ENCODE results near the gene NKAIN2.

GRCh38 chr6:124432620-124433019 lies 629.0 kb downstream of the NKAIN2 start:
- TF ChIP-seq CTCF (tag by site-specific recombination; IDR thresholded peaks at IDR 0.05) = no peak
- TF ChIP-seq ZNF23 (tag by site-specific recombination; IDR thresholded peaks at IDR 0.05; ENCODE audit: borderline replicate concordance) = no peak
- TF ChIP-seq ZNF76 (tag by site-specific recombination; IDR thresholded peaks at IDR 0.05; ENCODE audit: borderline replicate concordance, low read depth) = no peak
- no peak for TF ChIP-seq MEIS1 (CRISPR knock-in tag; IDR thresholded peaks at IDR 0.05; ENCODE audit: borderline replicate concordance)
- no peak for TF ChIP-seq ZNF707 (tag by site-specific recombination; IDR thresholded peaks at IDR 0.05)
- no peak for TF ChIP-seq ZNF670 (tag by site-specific recombination; IDR thresholded peaks at IDR 0.05; ENCODE audit: low read depth)
- TF ChIP-seq ZNF121 (tag by site-specific recombination; IDR thresholded peaks at IDR 0.05) = no peak
- TF ChIP-seq BCL11A (tag by site-specific recombination; IDR thresholded peaks at IDR 0.05; ENCODE audit: low read depth) = no peak
- no peak for TF ChIP-seq ZSCAN5A (tag by site-specific recombination; IDR thresholded peaks at IDR 0.05)
- no peak for TF ChIP-seq ZNF830 (tag by site-specific recombination; IDR thresholded peaks at IDR 0.05; ENCODE audit: low read depth)
- TF ChIP-seq ATF2 (tag by site-specific recombination; IDR thresholded peaks at IDR 0.05; ENCODE audit: low read depth) = no peak
- TF ChIP-seq ZNF114 (tag by site-specific recombination; IDR thresholded peaks at IDR 0.05) = no peak
- no peak for TF ChIP-seq ZBTB11 (tag by site-specific recombination; conservative IDR thresholded peaks at IDR 0.05; ENCODE audit: low read depth)
